Measurements from ENCODE around the gene ZNF561. TPM values are rescaled to one million over a fixed set of nuclear protein-coding genes. Genes with fewer than 3 reads are reported as not detected.
A peak's percentile ranks its signal among the peaks of the same experiment; 100 is the strongest.

ZNF561 gene
- total and polyA plus RNA-seq, 10 of the 15 experiments (the other 5 are each of a cell fraction or from before 2014, with no cell fraction given) = 12.8 to 38.2 (median 22.2) TPM

DNA sequence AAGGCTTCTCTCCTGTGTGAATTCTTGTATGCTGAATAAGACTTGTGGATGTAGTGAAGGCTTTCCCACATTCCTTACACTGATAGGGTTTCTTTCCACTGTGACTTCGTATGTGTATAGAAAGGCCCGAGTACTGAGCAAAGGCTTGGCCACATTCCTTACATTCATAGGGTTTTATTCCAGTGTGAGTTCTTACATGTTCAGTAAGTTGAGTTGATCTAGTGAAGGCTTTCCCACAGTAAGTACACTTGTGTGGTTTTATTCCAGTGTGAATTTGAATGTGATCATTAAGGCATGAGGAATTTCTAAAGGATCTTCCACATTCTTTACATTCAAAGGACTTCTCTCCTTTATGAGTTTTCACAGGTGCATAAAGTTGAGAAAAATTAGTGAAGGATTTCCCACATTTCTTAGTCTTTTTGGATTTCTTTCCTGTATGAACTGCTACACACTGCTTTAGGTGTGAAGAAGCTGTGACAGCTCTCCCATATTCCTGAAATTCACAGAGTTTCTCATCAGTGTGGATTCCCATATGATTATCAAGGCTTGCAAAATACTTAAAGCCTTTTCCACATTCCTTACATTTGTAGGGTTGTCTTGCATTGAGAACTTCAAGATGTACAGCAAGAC is 10.4 kb downstream of the ZNF561 start:
- Histone ChIP-seq H3K27me3 (replicated peaks in 1 of 2; ENCODE audit: control insufficient read depth in 2 of 2, insufficient read depth in 2 of 2, low read length in 1 of 2) (no peaks in the 10 kb centered on the region), H3K4me3 (no peak overlapping the region), H4K20me1 (ENCODE audit: control insufficient read depth, insufficient read depth) (no peaks in the 10 kb centered on the region), H3K79me2 (ENCODE audit: control insufficient read depth, insufficient read depth, low read length) (no peaks in the 10 kb centered on the region), H3K9ac (ENCODE audit: control insufficient read depth, insufficient read depth, low read length) (no peak overlapping the region), H2AFZ (ENCODE audit: control insufficient read depth, low read depth, low read length) (no peak overlapping the region), H3K27ac (ENCODE audit: control insufficient read depth, insufficient read depth) (no peak overlapping the region), H3K4me2 (ENCODE audit: control insufficient read depth, insufficient read depth) (no peak overlapping the region), H3K9me3 (replicated peaks; ENCODE audit: control insufficient read depth, insufficient read depth, low read length) (peaks cover 25% of the 10 kb centered on the region), H3K4me1 (ENCODE audit: control insufficient read depth, insufficient read depth, low read length) (no peaks in the 10 kb centered on the region), H3K36me3 (ENCODE audit: control insufficient read depth in 2 of 2, insufficient read depth in 2 of 2, low read length in 1 of 2) (peaks cover 9 to 34% of the 10 kb centered on the region in 2 experiments)
- WGBS (ENCODE audit: insufficient coverage, insufficient replicate concordance, low lambda C conversion rate, missing lambda C conversion rate) = 100% methylated on average over 2 of the region's 2 CpGs
- no peak for DNase-seq (ENCODE audit: low read depth, low spot score)
- no peak for TF ChIP-seq CEBPB (IDR thresholded peaks at IDR 0.05; ENCODE audit: borderline replicate concordance in 1 of 2, low read depth in 2 of 2, low read length in 2 of 2)
- peak; percentile 66 for TF ChIP-seq KLF5 (IDR thresholded peaks at IDR 0.05; ENCODE audit: partially characterized antibody)
- TF ChIP-seq CBX5 (IDR thresholded peaks at IDR 0.05; ENCODE audit: low read depth) = peak; percentile 86; the same call in 1 of the 2 replicates
- no peak for TF ChIP-seq IKZF2 (IDR thresholded peaks at IDR 0.05)
- TF ChIP-seq ASH2L (IDR thresholded peaks at IDR 0.05; ENCODE audit: borderline replicate concordance, low read depth) = no peak
- no peak for TF ChIP-seq NFYB (IDR thresholded peaks at IDR 0.05; ENCODE audit: insufficient read depth, low read depth, low read length)
- TF ChIP-seq BCL11A (IDR thresholded peaks at IDR 0.05; ENCODE audit: low read depth, low read length) = no peak
- TF ChIP-seq CBX3 (IDR thresholded peaks at IDR 0.05; ENCODE audit: borderline replicate concordance, low read depth) = no peak
- no peak for TF ChIP-seq ESRRA (IDR thresholded peaks at IDR 0.05; ENCODE audit: low read length)
- TF ChIP-seq ZNF384 (IDR thresholded peaks at IDR 0.05; ENCODE audit: borderline replicate concordance, low read depth, low read length) = no peak
- TF ChIP-seq HDAC6 (IDR thresholded peaks at IDR 0.05; ENCODE audit: unreplicated experiment) = no peak
- TF ChIP-seq ZNF217 (IDR thresholded peaks at IDR 0.05) = 0 out of 2 replicates have a peak, but pooled peaks have one; percentile 40
- TF ChIP-seq ZBTB33 (IDR thresholded peaks at IDR 0.05) = no peak
- TF ChIP-seq, protein P1, sequence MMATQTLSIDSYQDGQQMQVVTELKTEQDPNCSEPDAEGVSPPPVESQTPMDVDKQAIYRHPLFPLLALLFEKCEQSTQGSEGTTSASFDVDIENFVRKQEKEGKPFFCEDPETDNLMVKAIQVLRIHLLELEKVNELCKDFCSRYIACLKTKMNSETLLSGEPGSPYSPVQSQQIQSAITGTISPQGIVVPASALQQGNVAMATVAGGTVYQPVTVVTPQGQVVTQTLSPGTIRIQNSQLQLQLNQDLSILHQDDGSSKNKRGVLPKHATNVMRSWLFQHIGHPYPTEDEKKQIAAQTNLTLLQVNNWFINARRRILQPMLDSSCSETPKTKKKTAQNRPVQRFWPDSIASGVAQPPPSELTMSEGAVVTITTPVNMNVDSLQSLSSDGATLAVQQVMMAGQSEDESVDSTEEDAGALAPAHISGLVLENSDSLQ (IDR thresholded peaks at IDR 0.05) = no peak
- no peak for TF ChIP-seq E2F8 (IDR thresholded peaks at IDR 0.05; ENCODE audit: low read depth, partially characterized antibody)
- no peak for TF ChIP-seq ATF2 (IDR thresholded peaks at IDR 0.05; ENCODE audit: low read length)
- ChIA-PET RAD21 (ENCODE audit: unreplicated experiment) (no interaction called here), CTCF (no interaction called here), SMC1A (ENCODE audit: uncharacterized antibody, unreplicated experiment) (no interaction called here), POLR2A (no interaction called here)
- intact Hi-C loops (cut with micrococcal nuclease; ENCODE audit: unreplicated experiment) = no loop called here
- in situ Hi-C loops (cut with MboI) = no loop called here
- ATAC-seq = no peak
- TSS peak; percentile 36 for BruUV-seq (replicated peaks)
- no peak for FAIRE-seq

Data from GM12878 (cell line).